GM19099 (cell line): Measurements from ENCODE around the gene TEKT3.

Experiments
- POLR2A ChIP-seq: IDR thresholded peaks from 3 replicates; pipeline ENCODE4 v1.6.1; 2011; ENCODE audit warnings: low read depth; ENCODE audit not compliant: insufficient read length; ENCODE audit errors: extremely low read depth

TEKT3 gene

DNA sequence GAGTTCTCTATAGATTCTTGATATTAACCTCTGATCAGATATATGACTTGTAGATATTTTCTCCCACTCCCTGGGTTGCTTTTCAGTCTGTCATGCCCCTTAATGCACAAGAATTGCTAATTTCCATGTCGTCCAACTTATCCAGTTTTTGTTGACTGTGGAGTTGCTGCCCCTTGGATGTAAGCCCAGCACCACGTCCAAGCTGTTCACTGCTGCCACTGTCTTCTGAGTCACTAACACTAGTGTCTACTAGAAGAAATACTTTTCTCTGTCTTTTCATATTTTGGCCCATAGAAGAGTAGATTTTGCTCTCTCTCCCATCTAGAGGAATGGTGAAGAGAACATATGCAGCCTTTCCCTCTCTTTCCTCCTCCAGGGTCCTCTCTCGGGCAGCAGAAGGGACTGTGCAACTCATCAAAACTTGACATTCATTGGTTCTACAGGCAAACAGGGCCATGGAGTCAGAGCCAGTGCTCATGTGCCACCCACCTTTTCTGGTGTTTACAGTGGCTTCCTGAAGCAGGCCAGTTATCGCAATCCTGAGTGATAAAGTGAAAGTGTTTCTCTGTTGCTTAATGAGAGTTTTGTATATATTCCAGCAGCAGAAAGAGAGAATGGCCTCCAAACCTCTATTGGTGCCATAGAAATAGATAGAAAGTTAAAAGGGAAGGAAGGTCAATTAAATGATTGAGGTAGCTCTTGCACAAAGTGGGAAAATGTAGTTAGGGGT, 53.7 kb downstream of the TEKT3 start:
- TF ChIP-seq POLR2A, result no peak

DNA sequence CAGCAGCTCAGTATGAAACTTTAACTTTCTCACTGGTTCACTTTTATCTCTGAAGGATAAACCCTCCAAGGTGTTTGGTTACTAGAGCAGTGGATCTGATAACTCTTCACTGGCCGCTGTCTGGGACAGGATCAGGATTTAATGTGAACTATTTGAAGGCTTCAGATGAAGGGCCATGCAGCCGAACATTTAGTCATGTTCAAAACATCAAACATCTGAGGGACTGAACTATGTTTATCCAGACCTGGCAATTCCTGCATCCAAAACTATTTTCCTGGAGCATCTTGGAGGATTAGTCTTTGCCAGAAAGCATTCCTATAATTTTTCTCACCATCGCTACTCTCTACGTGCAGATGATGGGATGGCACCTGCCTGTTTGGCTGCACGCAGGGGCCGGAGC, 55.9 kb downstream of the TEKT3 start:
- TF ChIP-seq POLR2A, result no peak

- no peak for TF ChIP-seq POLR2A
Observed at GRCh38 chr17:15284537-15284936, 56.9 kb downstream of the TEKT3 start.

GRCh38 chr17:15284107-15284506, 57.3 kb downstream of the TEKT3 start:
- TF ChIP-seq POLR2A, result no peak

DNA sequence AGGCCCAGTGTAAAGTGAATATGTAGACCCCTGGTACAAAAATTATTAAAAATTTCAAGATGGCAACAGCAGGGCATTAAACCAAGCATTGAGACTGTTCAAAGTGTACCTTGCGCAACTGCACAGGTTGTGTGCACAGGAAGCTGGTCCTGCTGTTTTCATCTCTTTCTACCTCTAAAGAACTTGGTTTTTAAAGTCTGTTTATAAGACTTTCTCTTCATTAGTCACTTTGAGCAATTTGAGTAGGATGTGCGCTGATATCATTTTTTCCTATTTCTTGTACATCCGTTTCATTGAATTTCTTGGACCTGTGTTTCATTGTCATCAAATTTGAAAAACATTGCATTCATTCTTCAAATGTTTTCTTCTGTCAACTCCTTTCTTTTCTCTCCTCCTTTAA, 59.5 kb downstream of the TEKT3 start:
- no peak for TF ChIP-seq POLR2A

GRCh38 chr17:15278924-15279477, 62.4 kb downstream of the TEKT3 start:
- TF ChIP-seq POLR2A, result no peak

- TF ChIP-seq POLR2A, result no peak
Observed at GRCh38 chr17:15278380-15278779, 63.0 kb downstream of the TEKT3 start.

- no peak for TF ChIP-seq POLR2A
Observed at GRCh38 chr17:15274017-15274416, 67.4 kb downstream of the TEKT3 start.

- no peak for TF ChIP-seq POLR2A
Observed at GRCh38 chr17:15273141-15273793, 68.1 kb downstream of the TEKT3 start.

DNA sequence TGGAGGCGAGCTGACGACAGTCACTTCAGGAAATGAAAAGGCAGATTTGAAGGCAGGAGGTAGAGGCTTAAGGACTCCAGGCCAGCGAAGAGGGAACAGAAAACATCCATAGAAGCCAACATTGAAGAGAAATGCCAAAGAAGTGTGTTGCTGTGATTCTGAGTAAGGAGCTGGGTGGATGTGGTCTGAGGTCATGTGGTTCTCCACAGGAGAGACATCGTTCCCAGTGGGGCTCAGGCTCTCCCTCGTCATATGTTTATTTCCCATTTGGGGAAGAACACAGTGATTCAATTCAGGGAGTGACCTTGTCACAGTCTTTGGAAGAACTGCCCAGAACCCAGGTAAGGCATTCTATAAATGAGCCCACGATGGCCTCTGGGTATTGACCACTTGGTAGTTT, 69.7 kb downstream of the TEKT3 start:
- no peak for TF ChIP-seq POLR2A

GRCh38 chr17:15270628-15271381, 70.6 kb downstream of the TEKT3 start:
- TF ChIP-seq POLR2A, result no peak

GRCh38 chr17:15269780-15270089, 71.7 kb downstream of the TEKT3 start:
- TF ChIP-seq POLR2A, result no peak

- no peak for TF ChIP-seq POLR2A
Observed at GRCh38 chr17:15269087-15269779, 72.2 kb downstream of the TEKT3 start.

DNA sequence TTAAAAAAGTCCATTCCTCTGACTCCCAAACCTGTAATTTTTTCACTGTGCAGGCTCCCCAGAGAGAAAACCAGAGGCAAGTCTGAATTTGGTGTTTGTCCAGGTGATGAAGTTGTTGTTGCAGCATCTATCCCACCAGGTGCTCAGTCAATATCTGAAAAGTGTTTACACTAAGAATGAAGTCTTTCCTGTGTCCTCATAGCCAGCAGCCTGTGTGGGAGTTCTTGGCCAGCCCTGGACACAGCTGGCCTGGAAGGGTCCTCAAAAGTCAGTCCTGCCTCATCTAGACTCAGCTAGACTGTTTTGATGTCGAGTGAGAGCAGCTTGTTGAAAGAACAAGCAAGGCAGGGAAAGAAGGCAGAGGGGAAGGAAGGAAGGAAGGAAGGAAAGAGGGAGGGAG, 72.9 kb downstream of the TEKT3 start:
- no peak for TF ChIP-seq POLR2A

DNA sequence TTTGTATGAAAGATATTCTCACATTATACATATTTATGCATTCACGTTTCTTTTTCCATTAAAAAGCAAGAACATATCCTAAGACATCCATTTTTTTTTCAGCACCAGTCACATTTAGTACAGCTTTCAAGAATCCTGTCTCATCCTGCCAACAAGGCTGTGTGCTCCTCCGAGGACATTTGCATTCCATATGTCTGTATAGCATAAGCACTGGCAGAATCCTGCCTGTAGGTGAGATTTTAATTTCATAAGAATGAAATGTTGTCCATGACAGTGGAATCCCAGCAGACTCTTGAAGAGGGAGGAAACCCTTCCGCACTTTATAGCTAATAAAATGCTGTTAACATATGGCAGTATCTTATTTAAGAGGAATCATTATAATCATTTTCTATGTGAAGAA, 73.4 kb downstream of the TEKT3 start:
- TF ChIP-seq POLR2A, result no peak

- TF ChIP-seq POLR2A, result no peak
Observed at GRCh38 chr17:15266325-15267125, 74.9 kb downstream of the TEKT3 start.
